Measurements from ENCODE around the gene HTR1D.
"Not testable (repeated sequence)": the region's sequence is repeated elsewhere in the genome, so short reads cannot be mapped to it uniquely, and the experiment has no call there.

Gene HTR1D

GRCh38 chr1:23193391-23194118 lies 23.7 kb downstream of the HTR1D start:
- FAIRE-seq, result no peak
- no peak for DNase-seq (ENCODE audit: insufficient read length, low spot score)
- TF ChIP-seq CTCF (IDR thresholded peaks at IDR 0.05; ENCODE audit: insufficient read depth, missing control alignments), result no peak

- TF ChIP-seq CTCF (IDR thresholded peaks at IDR 0.05; ENCODE audit: insufficient read depth, missing control alignments), result no peak
- DNase-seq (ENCODE audit: insufficient read length, low spot score) (no peak), FAIRE-seq (no peak)
Observed at GRCh38 chr1:23191199-23191598, 26.1 kb downstream of the HTR1D start.

- not testable (repeated sequence) for FAIRE-seq; DNase-seq (ENCODE audit: insufficient read length, low spot score)
Observed at GRCh38 chr1:23188936-23189452, 28.3 kb downstream of the HTR1D start.

GRCh38 chr1:23188434-23188884 lies 28.8 kb downstream of the HTR1D start:
- no peak for FAIRE-seq
- no peak for DNase-seq (ENCODE audit: insufficient read length, low spot score)
- no peak for TF ChIP-seq CTCF (IDR thresholded peaks at IDR 0.05; ENCODE audit: insufficient read depth, missing control alignments)

- FAIRE-seq (no peak), DNase-seq (ENCODE audit: insufficient read length, low spot score) (no peak)
- no peak for TF ChIP-seq CTCF (IDR thresholded peaks at IDR 0.05; ENCODE audit: insufficient read depth, missing control alignments)
Observed at GRCh38 chr1:23187637-23188036, 29.7 kb downstream of the HTR1D start.

GRCh38 chr1:23185381-23185780 lies 31.9 kb downstream of the HTR1D start:
- TF ChIP-seq CTCF (IDR thresholded peaks at IDR 0.05; ENCODE audit: insufficient read depth, missing control alignments), result no peak
- FAIRE-seq, result no peak
- DNase-seq (ENCODE audit: insufficient read length, low spot score), result no peak

- TF ChIP-seq CTCF (IDR thresholded peaks at IDR 0.05; ENCODE audit: insufficient read depth, missing control alignments), result peak; percentile 76
- FAIRE-seq (no peak), DNase-seq (ENCODE audit: insufficient read length, low spot score) (no peak)
Observed at GRCh38 chr1:23184212-23184934, 32.9 kb downstream of the HTR1D start.
